Peyer's patch (tissue), 4 donors: ENCODE results near the gene OR2H1. TPM values are rescaled to one million over a fixed set of nuclear protein-coding genes. Genes with fewer than 3 reads are reported as not detected.

Experiments
- DNase-seq, 3 donors: peaks; one replicate each; pipeline ENCODE4 v3.0.0-alpha.2; 2017 to 2019
- H3K27ac ChIP-seq, 4 donors: fragments of 200-600 bp; sonication (generic); one replicate each; pipeline ENCODE4 v1.5.1; 2016 to 2019
- H3K27me3 ChIP-seq, 2 donors: fragments of 200-600 bp; sonication (generic); one replicate each; pipeline ENCODE4 v1.5.1; 2019
- H3K36me3 ChIP-seq, 3 donors: fragments of 200-600 bp; sonication (generic); one replicate each; pipeline ENCODE4 v1.5.1; 2016 to 2019
- H3K4me1 ChIP-seq, 4 donors: fragments of 200-600 bp; sonication (generic); one replicate each; pipeline ENCODE4 v1.5.1; 2016 to 2019
- H3K4me3 ChIP-seq, 4 donors: fragments of 200-600 bp; sonication (generic); 1 replicate in 3 of 4; 2 replicates in 1 of 4; pipeline ENCODE4 v1.5.1; 2016 to 2019; ENCODE audit warnings: mild to moderate bottlenecking in 1 of 4
- H3K9me3 ChIP-seq, 4 donors: fragments of 200-600 bp; sonication (generic); one replicate each; pipeline ENCODE4 v1.5.1; 2016 to 2019; ENCODE audit warnings: mild to moderate bottlenecking in 1 of 4
- CTCF ChIP-seq, 6 experiments: fragments of 450-650 bp in 4 of 6; fragments of 200-600 bp in 2 of 6; sonication (generic) in 1 of 6; IDR thresholded peaks; one replicate each; pipeline ENCODE4 v1.5.1; 2017 to 2019; ENCODE audit warnings: antibody characterized with exemption in 6 of 6, mild to moderate bottlenecking in 3 of 6, moderate library complexity in 1 of 6
- POLR2A ChIP-seq, 2 donors: fragments of 450-650 bp; IDR thresholded peaks; one replicate each; pipeline ENCODE4 v1.5.1; 2017; ENCODE audit warnings: antibody characterized with exemption in 2 of 2, mild to moderate bottlenecking in 2 of 2, moderate library complexity in 2 of 2
- total RNA-seq, 4 donors: library from RNA; depleted of rRNA; stranded (reverse); fragments of >200 nt; gene quantifications; one replicate each; pipeline ENCODE4 v1.1.0, GENCODE V29; 2016

OR2H1 gene
- total RNA-seq, 4 donors from 2014 or later = not detected

GRCh38 chr6:29505808-29506207 is 48.9 kb downstream of the OR2H1 start:
- H3K4me3 ChIP-seq = no peak overlapping the region
- no peaks in the 10 kb centered on the region for H3K4me1 ChIP-seq
- H3K27ac ChIP-seq = no peak overlapping the region
- H3K27me3 ChIP-seq = no peaks in the 10 kb centered on the region
- no peaks in the 10 kb centered on the region for H3K9me3 ChIP-seq
- no peak for DNase-seq
- H3K36me3 ChIP-seq = no peaks in the 10 kb centered on the region
- TF ChIP-seq CTCF (IDR thresholded peaks at IDR 0.05) (no peak), POLR2A (IDR thresholded peaks at IDR 0.05) (no peak)

DNA sequence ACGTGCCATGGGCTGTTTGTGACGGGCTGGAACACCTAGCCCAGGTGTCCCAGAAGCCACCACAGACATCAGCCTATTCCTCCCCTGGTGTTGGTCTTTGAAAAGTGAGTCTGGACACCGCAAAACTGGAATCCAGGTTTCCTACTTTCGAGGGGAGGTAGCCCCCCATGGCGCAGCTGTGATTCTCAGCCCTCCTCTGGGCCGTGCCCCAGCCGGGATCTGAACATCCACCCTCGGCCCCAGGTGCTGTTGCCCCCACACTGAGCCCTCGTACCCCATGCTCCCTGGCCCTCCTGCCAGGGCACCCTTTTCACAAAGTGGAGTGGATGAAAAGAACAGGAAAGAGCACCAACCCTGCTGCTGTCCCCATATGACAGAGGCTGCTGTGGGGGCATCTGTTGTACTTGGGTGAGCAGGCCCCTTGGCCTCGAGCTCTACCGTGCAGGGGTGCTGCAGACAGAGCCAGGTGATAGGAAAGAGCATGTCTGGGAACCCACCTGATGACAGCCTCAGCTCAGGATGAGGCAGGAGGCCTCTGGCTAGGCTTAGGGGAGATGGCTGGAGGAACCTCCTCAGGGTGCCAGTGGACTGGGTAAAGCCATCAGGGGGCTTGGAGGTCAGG is 49.6 kb downstream of the OR2H1 start:
- Histone ChIP-seq H3K4me1 (no peaks in the 10 kb centered on the region), H3K27ac (no peak overlapping the region), H3K9me3 (no peaks in the 10 kb centered on the region), H3K36me3 (no peaks in the 10 kb centered on the region), H3K4me3 (no peak overlapping the region), H3K27me3 (no peaks in the 10 kb centered on the region)
- TF ChIP-seq CTCF (IDR thresholded peaks at IDR 0.05) (no peak), POLR2A (IDR thresholded peaks at IDR 0.05) (no peak)
- DNase-seq = no peak

DNA sequence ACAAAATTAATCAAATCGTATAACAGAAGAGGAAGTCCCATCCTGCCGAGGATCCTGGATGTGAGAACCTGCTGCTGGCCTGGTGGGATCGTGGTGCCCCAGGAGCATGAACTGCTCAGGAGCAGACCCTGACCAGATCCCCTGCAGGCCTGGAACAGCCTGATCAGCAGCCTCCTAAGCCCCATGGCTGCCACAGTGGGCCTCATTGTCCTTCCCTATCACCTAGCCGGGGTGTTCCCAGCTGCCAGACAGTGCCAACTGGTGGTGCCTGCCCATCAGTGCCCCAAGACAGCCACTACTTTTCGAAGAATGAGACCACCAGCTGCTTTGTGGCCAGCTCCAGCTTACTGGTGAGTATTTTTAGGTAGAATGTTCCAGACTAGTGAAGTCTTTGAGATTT is 50.4 kb downstream of the OR2H1 start:
- Histone ChIP-seq H3K36me3 (no peaks in the 10 kb centered on the region), H3K4me3 (no peak overlapping the region), H3K4me1 (no peaks in the 10 kb centered on the region), H3K27me3 (no peaks in the 10 kb centered on the region), H3K27ac (no peak overlapping the region), H3K9me3 (no peaks in the 10 kb centered on the region)
- no peak for DNase-seq
- TF ChIP-seq POLR2A (IDR thresholded peaks at IDR 0.05) (no peak), CTCF (IDR thresholded peaks at IDR 0.05) (no peak)

GRCh38 chr6:29509239-29509638 is 52.3 kb downstream of the OR2H1 start:
- TF ChIP-seq CTCF (IDR thresholded peaks at IDR 0.05) (no peak), POLR2A (IDR thresholded peaks at IDR 0.05) (no peak)
- H3K27ac ChIP-seq = no peak overlapping the region
- no peaks in the 10 kb centered on the region for H3K36me3 ChIP-seq
- H3K9me3 ChIP-seq = no peaks in the 10 kb centered on the region
- no peak overlapping the region for H3K4me3 ChIP-seq
- DNase-seq = no peak
- no peaks in the 10 kb centered on the region for H3K27me3 ChIP-seq
- H3K4me1 ChIP-seq = no peaks in the 10 kb centered on the region

DNA sequence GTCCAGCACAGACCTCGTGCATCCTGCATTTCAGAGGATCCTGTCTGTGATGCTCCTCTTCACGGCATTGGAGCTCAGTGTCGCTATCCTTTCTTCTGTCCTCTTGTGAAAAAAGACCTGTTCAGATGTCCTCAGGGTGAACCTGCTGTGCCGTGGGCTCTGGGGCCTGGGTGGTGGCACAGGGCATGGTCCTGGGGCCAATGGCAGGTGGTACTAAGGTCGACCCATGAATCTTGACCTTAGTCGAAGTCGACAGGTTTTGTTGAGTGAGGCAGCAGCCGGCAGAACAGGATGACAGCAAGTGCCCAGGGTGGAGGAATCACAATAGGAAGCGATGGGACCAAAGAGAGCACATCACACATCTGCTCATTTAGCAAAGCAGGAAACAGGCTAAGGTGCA is 52.8 kb downstream of the OR2H1 start:
- Histone ChIP-seq H3K9me3 (no peaks in the 10 kb centered on the region), H3K36me3 (no peaks in the 10 kb centered on the region), H3K27me3 (no peaks in the 10 kb centered on the region), H3K27ac (no peak overlapping the region), H3K4me3 (no peak overlapping the region), H3K4me1 (no peaks in the 10 kb centered on the region)
- TF ChIP-seq CTCF (IDR thresholded peaks at IDR 0.05) (no peak), POLR2A (IDR thresholded peaks at IDR 0.05) (no peak)
- no peak for DNase-seq

- Histone ChIP-seq H3K27ac (no peak overlapping the region), H3K9me3 (no peaks in the 10 kb centered on the region), H3K27me3 (no peaks in the 10 kb centered on the region), H3K4me1 (no peaks in the 10 kb centered on the region), H3K4me3 (no peak overlapping the region), H3K36me3 (no peaks in the 10 kb centered on the region)
- DNase-seq = no peak
- TF ChIP-seq POLR2A (IDR thresholded peaks at IDR 0.05) (no peak), CTCF (IDR thresholded peaks at IDR 0.05) (no peak)
These were observed 53.2 kb downstream of the OR2H1 start for GRCh38 chr6:29510202-29510601.
